Measurements from ENCODE around the gene FADS1. TPM values are rescaled to one million over a fixed set of nuclear protein-coding genes. Genes with fewer than 3 reads are reported as not detected.

FADS1 gene
- total RNA-seq (2021; ENCODE audit: unreplicated experiment): 186 TPM
- 219 TPM for polyA plus RNA-seq (2012; ENCODE audit: insufficient read length)
- percentile 94 among the genes with signal in this experiment for Bru-seq, nascent RNA
- BruChase-seq, experiment 1, labeled RNA remaining after a 2-hour chase: percentile 97 among the genes with signal in this experiment
- percentile 99 among the genes with signal in this experiment for BruChase-seq, experiment 2, labeled RNA remaining after a 6-hour chase
- long read RNA-seq, full-length matches to known transcripts: 446 of 662 reads
- long read RNA-seq, partial matches to known transcripts: 107 of 662 reads
- long read RNA-seq, other reads (novel, unspliced or antisense): 109 of 662 reads

GRCh38 chr11:61816736-61817455 is at the start of gene FADS1:
Gene FADS1 (minus strand): TSS chr11:61817003. CDS start chr11:61816929, 74 bp downstream.
- DNase-seq (ENCODE audit: low read depth, low spot score): no peak

More at GRCh38 chr11:61816736-61817455, at the start of gene FADS1:
- Histone ChIP-seq H3K4me3 (ENCODE audit: low read depth in 2 of 2, low read length in 2 of 2) (peak within 1 kb of the TSS; percentile 69 to 91), H3K27ac (ENCODE audit: low read length) (peak within 1 kb of the TSS; percentile 95), H3K9me3 (ENCODE audit: control insufficient read depth, insufficient read depth, low read depth, low read length) (no peaks in the 10 kb centered on the region), H3K36me3 (ENCODE audit: control insufficient read depth, insufficient read depth, low read length) (peaks cover 8% of the 10 kb centered on the region; the same call in 1 of the 2 replicates), H3K4me1 (ENCODE audit: control insufficient read depth, insufficient read depth, low read length) (peaks cover 17% of the 10 kb centered on the region), H3K27me3 (ENCODE audit: control insufficient read depth, insufficient read depth, low read length) (no peaks in the 10 kb centered on the region)
- in situ Hi-C loops (cut with HindIII; ENCODE audit: low pct_unique_long_range_greater_than_20kb, low sequenced_read_pairs): no loop called here
- ChIA-PET POLR2A (interaction anchor here (0.7 kb wide), 1 partner anchor 50 kb away, joined by 3 read pairs; no protein-coding TSS in a partner anchor), CTCF (no interaction called here)
- intact Hi-C loops (cut with micrococcal nuclease; ENCODE audit: unreplicated experiment): no loop called here
- BruUV-seq (replicated peaks): no TSS peak
- peak; percentile 74 for ATAC-seq
- TF ChIP-seq TCF7L2 (IDR thresholded peaks at IDR 0.05; ENCODE audit: low read depth, low read length) (no peak), REST (IDR thresholded peaks at IDR 0.05; ENCODE audit: insufficient read depth in 1 of 2, low read depth in 2 of 2, low read length in 1 of 2) (peak in 1 of 2 experiments; percentile 44; a peak in 1 of 4 replicates), CTCF (IDR thresholded peaks at IDR 0.05) (peak; percentile 90), SIN3A (IDR thresholded peaks at IDR 0.05; ENCODE audit: borderline replicate concordance, insufficient read depth, low read depth, low read length) (peak; percentile 54; the same call in 1 of the 2 replicates), POLR2AphosphoS5 (IDR thresholded peaks at IDR 0.05; ENCODE audit: low read depth, low read length) (0 out of 2 replicates have a peak, but pooled peaks have one; percentile 41)
